ENCODE results near the gene PDE8B.

PDE8B gene, protein sequence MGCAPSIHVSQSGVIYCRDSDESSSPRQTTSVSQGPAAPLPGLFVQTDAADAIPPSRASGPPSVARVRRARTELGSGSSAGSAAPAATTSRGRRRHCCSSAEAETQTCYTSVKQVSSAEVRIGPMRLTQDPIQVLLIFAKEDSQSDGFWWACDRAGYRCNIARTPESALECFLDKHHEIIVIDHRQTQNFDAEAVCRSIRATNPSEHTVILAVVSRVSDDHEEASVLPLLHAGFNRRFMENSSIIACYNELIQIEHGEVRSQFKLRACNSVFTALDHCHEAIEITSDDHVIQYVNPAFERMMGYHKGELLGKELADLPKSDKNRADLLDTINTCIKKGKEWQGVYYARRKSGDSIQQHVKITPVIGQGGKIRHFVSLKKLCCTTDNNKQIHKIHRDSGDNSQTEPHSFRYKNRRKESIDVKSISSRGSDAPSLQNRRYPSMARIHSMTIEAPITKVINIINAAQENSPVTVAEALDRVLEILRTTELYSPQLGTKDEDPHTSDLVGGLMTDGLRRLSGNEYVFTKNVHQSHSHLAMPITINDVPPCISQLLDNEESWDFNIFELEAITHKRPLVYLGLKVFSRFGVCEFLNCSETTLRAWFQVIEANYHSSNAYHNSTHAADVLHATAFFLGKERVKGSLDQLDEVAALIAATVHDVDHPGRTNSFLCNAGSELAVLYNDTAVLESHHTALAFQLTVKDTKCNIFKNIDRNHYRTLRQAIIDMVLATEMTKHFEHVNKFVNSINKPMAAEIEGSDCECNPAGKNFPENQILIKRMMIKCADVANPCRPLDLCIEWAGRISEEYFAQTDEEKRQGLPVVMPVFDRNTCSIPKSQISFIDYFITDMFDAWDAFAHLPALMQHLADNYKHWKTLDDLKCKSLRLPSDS

DNA sequence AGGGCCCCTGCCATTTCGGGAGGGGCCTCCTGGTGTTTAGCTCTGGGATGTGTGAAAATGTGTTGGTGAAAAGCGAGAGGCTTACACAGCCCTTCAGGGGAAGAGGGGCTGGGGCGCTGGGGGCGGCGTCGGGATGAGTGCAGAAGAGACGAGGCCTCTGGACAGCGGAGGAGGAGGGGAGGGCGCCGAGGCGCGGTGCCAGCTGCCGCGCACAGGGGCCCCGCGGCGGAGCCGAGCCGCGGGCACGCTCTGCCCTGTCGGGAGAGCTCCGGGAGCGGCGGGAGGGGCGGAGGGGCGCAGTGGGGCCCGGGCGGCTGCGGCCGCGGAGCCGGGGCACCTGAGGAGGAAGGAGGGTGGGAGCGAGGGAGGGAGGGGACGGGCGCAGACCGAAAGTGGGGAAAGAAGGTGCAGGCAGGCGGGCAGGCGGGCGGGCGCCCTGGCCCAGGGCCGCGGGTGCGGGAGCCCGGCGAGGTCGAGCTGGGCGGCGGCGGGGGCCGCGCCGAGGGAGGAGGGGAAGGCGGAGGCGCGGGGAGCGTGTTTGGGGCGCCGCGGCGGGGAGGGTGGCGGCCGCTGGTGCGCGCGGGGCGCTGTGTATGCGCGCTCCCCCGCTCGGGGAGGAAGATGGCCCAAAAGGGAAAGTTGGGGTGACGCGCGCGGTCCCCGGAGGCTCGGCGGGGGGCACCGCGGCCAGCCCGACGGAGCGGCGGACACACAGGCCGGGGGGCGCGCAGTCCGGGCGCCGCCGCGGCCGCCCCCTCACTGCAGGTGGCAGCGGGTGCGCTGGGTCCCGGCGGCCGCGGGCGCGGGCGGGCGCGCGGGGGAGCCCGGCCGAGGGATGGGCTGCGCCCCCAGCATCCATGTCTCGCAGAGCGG, at the start of gene PDE8B:
Gene PDE8B (plus strand): TSS at position 590 of the 873 bp plus-strand sequence. CDS start 246 bp downstream, at position 836.
- no peak for DNase-seq

DNA sequence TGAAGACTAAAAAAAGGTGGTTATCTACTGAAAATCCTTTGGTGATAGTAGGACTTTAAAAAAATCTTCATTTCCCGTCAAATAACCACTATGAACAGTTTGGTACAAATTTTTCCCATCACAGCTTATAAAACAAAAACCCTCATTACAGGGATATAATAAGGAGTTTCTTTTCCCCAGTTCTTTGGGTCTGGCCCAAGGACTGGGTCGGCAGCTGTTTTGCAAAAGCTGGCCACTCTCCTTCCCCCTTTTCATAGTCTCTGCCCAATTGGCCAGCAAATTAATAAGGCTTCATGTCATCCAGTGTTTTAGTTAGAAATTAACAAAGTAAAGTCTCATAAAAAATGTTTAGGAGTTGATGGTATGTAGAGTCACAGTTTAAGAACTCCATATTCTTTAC, 47.0 kb upstream of the PDE8B start:
- no peak for DNase-seq

DNA sequence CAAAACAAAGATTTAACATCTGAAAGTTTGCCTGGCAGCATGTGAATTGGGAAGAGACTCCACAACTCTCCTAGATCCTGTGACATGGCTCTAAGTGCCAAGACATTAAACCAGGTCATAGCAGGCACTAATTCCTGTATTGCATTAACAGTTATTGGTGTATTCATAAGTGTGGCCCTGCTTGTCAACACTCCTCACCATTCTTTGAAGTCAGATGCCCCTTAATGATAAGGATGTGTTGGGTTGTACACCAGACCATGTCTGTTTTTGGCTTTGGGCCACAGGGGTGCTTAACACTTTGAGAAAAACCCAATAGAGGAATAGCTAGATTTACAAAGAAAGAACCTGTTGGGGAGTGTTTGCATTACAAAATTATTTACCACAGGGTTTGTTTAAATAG, 43.4 kb upstream of the PDE8B start:
- no peak for DNase-seq

DNA sequence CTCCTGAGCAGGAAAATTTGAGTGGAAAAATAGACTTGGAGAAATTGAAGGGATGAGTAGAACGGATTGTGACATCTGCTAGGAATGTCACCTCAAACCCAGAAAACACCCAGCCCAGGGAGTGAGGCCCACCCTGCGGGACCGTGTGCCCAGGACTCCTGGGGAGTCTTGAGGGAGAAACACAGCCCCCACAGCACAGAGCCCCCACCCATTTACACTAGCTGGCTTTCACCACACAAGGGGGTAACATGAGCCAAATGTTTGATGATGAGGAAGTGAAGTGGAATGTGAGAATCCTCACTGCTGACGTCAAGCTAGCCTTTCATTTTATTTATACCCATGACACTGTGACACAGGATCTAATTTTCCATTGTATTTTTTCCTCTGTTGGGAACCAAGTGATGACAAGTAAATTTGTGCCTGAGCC, 42.8 kb upstream of the PDE8B start:
- peak; percentile 90 for DNase-seq

DNA sequence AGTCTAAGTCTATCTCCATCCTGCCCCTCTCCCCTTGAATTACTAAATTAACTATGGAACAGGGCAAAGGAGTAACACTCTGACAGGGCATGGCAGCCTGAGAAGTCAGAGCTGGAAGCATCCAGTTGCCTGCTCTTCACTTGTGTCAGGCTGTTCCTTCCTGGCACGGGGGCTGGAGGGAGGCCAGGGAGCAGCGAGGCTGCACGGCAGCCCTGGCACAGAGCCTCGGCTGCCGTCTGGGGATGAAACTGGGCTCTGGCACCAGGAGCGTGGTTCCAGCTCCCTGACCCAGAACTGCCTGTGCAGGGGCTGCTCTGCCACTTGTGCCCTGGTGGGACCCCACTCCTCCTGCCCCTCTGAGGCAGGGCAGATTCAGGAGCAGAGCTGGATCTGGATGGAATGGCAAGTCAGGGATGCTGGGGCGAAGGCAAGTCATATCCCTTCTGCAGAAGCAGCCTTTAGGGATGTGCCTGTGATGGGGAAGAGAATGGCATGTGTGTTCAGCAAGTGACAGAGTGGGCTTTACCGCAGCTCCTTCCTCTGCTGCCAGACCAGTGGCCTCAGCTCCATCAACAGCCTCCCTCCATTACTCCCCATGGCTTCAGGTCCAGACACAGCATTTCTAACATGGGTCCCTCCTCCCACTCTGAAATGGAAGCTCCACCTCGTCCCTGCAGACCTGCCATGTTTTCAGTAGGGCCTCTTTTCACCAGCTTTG, 42.2 kb upstream of the PDE8B start:
- DNase-seq = peak; percentile 73

DNA sequence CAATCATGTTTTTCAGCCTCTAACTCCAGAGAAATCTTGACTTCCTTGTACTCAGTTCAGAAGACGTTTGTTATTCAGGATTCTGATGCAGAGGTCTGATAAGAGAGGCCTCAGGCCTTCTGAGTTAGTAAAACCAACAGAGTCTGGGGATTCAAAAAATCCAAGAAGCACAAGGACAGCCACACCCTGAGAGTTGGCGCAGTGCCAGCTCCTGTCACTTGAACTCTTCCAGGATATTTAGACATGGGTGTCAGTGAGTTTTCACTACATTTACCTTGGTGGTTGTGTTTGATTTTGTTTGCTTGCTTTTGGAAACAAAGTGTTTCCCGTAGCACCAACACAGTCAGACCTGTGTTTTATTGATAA, 41.6 kb upstream of the PDE8B start:
- DNase-seq = no peak

DNA sequence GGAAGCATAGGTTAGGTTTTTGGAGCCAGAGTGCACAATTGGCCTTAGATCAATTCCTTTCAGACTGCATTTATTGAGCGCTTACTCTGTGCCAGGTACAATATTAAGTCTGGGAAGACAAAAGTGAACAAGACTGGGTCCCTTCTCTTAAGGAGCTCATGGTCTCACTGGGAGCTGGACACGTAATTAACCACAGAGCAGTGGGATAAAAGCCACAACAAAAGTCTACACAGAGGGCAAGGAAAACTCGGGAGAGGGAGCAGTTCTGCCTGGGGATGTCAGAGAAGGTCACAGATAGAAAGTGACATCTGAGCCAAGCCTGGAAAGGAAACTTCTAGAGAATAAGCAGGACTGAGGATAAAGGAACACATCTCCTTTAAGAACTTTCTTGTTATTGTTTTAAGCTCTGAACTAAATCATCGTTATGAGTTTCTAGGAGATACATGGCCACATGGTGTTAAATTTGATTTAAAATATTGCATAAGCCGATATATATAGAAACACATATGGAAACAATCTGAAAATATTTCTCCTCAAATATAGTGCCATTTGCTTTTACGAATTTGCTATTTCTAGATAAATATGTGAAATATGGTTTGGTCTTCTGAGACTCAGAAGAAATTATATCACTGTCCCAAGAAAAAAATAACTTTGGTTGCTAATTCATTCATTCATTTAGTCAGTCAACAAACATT, 40.1 kb upstream of the PDE8B start:
- DNase-seq = no peak

DNA sequence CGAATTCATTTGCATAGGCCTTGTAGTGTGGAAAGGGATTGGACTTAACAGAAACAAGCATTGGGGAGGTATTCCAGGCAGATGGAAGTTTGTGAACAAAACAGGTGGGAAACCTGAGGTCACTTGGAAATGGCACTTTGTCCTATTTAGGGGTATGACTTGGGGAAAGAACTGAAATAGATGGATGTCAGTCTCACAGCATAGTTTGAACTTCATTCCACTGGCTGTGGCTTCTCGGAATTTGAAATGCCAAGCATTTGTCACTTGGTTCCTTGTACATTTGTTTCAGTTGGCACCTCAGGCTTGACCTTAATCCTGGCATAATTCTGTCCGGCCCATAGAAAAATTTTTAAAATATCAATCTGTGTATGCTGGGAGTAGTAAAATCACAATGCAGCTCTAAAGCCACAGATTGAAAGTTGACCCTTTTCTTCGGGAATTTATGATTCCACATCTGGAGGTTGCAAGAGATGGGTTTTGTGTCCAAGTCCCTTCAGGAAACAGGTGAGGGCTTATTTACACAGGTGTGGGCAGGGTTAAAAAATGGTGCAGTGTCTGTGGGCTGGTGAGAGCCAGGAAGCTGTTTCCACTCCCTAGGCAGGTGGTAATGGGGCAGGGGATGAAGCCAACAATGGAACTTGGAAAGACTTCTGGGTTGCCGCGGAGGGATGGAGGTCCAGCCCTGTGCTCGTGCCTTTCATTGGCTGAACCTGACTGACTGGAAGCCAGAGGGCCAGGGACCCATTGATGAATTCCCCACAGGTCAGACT, 39.2 kb upstream of the PDE8B start:
- no peak for DNase-seq

DNA sequence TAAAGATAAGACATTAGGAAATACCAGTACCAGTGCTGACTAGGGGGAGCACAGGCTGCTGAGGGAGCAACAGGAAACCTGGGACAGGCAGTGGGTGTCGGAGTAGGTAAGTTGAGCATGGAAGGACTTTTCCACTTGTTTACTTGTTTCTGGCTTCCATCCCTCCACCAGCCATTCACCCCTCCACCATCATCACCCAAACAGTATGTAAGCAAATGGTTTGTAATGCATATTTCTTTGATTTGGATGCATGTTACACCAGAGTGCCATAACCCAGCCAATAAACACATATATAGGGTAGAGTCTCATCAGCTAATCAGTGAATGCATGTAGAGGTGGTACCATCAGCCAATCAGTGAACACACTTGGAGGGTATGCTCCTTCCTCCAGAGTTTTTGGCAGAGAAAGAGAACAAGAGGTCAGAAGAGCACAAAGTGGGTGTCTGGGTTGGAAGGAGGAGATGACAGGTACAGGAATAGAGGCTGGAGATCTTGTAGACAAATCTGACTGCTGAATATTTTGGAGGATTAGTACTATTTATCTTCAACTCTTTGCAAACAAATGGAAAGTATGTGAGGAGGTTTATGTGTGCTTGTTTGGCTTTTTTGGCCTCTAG, 37.7 kb upstream of the PDE8B start:
- DNase-seq = no peak

DNA sequence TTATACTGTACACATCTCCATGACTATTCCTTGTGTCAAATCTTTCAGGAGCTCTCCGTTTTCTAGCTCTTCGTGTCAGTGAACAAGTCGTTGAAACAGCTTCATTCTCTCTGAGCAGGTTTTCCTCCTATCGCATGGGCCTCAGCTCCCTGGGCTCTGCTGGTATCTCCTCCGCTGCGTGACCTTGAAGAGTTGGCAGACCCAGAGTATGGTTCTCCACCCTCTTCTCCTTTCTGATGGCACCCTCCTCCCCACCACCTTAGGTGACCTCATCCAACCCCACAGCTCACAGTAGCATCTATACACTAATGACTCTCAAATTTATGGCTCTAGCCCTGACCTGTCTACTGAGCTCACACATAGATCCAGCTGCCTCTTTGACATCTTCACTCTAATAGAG, 36.0 kb upstream of the PDE8B start:
- DNase-seq = no peak

DNA sequence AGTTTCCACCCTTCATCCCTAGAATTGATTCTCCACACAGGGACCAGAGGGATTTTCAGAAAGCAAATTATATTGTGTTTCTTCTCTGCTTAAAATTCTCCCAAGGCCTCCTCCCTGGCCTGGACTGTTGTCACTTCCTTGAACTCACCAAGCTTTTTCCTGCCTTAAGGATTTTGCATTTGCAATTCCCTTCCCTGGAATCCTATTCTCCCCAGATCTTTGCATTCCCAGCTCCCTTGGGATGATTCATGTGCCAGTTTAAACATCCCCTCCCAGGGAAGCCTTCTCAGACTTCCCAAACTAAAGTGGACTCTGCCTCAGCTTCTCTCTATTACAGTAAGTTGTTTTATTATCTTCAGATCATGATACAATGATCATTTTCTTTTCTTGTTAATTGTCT, 35.2 kb upstream of the PDE8B start:
- no peak for DNase-seq

DNA sequence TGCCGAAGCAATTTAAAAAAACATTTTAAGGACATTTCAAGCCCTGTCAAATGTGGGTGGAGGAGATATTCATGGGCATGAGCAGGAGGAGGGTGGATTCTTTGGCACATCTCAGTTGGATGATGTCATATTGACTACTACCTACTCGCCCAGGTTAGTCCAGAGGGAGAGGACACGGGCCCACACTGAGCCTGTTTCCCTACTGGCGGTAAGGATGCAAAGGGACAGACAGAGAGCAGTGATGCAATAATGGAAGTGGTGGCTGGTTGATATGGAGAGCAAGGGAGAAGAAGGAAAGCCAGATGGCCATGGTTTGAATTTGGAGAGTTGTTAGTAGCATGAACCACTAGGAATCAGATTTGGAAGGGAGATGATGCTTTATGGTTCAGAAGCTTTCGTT, 34.1 kb upstream of the PDE8B start:
- no peak for DNase-seq

DNA sequence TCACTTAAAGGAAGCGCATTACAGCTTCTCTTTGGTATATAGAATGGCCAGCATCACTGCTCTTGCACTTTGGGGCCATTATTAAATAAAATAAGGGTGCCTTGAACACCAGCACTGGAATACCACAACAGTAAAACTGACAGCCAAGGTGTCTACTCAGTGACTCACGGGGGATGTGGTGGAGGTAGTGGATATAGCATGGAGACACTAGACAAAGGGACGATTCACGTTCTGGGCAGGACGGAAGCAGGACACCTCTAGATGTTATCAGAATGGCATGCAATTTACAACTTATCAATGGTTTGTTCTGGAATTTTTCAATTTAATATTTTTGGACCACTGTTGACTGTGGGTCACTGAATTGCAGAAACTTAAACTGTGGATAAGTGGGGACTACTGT, 32.9 kb upstream of the PDE8B start:
- DNase-seq = no peak

DNA sequence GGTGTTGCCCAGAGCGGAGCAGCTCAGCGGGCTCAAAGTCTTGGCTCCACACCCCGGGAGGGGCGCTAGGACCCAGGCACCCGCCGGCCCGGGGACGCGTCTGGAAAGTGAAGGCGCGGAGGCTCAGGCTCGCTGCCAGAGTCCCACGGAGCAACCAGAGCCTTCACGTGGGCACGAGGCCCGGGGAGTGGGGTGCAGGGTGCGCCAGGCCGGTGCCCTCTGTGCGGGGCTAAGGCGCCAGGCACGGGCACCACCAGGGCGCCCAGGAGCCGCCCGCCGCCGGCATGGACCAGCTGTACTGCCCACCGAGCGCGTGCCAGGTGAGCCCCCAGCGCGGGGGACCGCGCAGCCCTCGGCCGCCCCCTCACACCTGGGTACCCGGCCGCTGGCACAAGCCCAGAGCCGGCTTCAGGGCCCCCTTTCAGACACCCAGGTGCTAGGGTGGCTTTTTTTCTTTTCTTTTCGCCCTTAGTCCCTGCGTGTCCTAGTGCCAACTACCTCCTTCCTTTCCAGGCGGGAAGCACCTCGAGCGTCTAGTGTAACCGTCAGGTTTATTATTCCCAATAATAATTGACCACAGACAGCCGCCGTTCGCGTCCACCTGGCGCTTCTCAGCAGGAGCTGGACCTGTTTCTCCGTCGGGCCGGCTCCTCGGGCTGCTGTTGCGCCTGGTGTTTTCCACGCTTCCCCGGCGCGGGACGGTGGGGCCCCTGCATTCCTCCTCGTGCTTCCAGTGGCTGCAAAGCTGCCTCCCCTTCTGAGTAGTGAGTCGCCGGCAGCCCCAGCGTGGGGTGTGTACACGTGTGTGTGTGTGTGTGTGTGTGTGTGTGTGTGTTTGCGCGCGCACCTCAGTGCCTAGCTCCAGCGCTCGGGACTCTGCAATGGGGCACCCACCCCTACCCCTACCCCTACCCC, 30.1 kb upstream of the PDE8B start:
- peak; percentile 23 for DNase-seq

DNA sequence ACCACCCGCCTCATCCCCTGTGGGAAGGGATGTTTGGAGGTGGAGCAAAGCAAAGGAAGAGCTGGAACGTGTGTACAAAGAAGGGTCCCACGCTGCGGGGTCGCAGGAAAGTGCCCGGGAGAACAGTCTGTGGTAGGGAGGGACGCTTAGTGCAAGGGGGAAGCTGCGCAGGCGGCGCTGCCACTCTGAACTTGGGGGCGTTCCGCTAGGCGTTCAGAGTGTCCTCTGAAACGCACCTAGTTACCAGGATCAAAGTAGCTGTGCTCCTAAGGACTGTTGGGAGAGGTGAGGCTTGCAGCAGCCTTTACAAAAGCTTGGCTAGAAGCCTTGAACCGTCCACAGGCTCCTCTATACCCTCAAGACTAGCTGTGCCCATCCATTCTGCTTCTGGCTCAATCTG, 29.3 kb upstream of the PDE8B start:
- no peak for DNase-seq

DNA sequence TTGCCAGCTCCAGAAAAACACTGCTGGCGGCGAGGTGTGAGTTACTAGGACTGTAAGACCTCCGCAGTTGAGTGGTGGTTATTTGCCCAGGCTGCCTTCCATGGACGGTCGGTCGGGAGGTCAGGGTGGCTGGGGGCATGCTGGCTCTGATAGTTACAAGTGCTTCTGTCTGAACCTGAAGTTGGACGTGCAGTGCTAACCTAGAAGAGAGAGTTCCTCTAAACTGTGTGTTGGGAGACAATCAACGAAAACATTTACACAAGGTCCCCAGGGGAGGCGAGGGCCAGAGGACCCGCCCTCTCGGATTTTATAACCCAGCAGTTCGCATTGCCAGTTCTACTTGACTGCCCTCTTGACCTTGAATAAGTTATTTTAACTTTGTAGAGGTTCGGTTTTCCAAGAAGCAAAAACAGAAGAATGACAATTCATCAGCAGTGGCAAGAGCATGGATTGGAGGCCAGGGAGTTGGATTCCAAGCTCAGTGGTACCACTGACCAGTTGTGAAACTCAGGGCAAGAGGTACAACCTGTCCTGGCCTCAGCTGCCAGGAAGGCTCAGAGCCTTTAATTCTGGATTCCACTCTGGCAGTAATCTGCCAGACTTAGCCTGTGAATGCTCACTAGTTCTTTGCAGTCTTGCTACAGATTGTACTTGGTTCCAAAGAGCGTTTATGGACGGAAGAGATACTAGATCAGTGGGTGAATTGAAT, 28.7 kb upstream of the PDE8B start:
- no peak for DNase-seq

DNA sequence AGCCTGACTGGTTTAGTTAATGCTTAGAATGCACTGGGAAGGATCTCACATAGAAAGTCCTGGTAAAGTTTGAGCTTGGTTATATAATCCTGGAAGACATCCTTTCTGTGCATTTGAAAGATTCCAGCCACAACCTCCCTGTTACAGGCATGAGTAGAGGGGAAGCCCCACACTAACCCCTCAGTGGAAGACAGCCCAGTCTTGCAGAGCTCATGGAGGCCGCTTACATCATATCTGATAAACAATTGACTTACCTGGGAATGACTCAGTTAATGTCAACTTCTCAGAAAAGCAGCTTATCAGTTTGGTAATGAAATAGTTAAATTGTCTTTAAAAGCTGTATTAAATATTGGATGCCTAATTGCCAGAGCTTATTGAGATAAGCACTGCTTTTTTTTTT, 28.1 kb upstream of the PDE8B start:
- no peak for DNase-seq

DNA sequence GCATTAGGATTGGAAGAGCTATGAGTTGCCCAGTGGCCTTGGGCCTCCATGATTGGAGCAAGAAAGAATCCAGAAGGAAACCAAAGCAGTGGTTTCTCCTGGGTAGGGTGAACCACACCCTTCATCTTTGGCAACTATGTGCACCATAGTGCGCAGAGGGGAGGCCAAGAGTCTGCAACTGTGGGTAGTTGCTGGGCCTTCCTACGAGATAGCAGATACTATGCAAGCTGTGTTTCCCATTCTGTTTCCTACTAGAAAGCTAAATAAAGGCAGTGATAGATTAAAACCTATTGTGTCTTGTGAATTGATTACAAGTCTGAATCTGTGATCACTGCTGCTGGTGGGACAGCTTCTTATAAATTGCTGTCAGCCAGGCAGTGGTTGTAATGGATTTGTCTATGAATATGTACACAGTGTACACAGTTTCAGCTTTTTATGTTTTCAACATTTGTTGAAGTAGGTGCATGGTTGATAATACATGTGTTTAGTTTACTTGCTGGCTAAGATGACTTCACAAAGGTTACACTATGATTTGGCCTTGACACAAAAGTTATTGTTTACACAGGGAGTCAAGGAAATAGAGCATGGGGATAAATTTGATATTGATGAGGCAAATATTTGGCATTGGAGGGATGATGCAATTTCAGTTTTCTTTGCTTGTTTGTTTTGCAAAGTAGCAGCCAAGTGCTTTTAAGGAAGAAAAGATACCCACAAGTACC, 23.7 kb upstream of the PDE8B start:
- no peak for DNase-seq

Measured in EL (cell line).